ENCODE results near the gene THOC5.

- TF ChIP-seq CTCF (IDR thresholded peaks at IDR 0.05; ENCODE audit: insufficient read depth, low read length) (no peak), POLR2AphosphoS5 (IDR thresholded peaks at IDR 0.05; ENCODE audit: low read depth) (no peak), GABPA (IDR thresholded peaks at IDR 0.05; ENCODE audit: low read depth) (no peak), REST (IDR thresholded peaks at IDR 0.05; ENCODE audit: insufficient replicate concordance, low read depth) (no peak), SPI1 (IDR thresholded peaks at IDR 0.05; ENCODE audit: borderline replicate concordance, low read depth) (peak; percentile 32; the same call in 1 of the 2 replicates)
Observed at GRCh38 chr22:29503811-29504372, 49.7 kb downstream of the THOC5 start.
